Neuronal stem cell (in vitro differentiated cells): Measurements from ENCODE around the gene KSR2.

Source experiments
- DNase-seq: peaks from one replicate; pipeline ENCODE4 v3.0.0-alpha.2; 2013; ENCODE audit warnings: low spot score
- H2AFZ ChIP-seq: one replicate; pipeline ENCODE4 v1.6.1; 2013; ENCODE audit warnings: mild to moderate bottlenecking, low read length, inconsistent platforms
- H2AK5ac ChIP-seq: 2 replicates; pipeline ENCODE4 v1.6.1; 2013; ENCODE audit warnings: low read depth, mild to moderate bottlenecking, inconsistent platforms, low read length, moderate library complexity, mixed read lengths
- H2BK120ac ChIP-seq: 2 replicates; pipeline ENCODE4 v1.6.1; 2013; ENCODE audit warnings: low read depth, mild to moderate bottlenecking, inconsistent platforms, low read length, moderate library complexity, mixed read lengths
- H2BK12ac ChIP-seq: one replicate; pipeline ENCODE4 v1.6.1; 2013; ENCODE audit warnings: low read length, inconsistent platforms
- H2BK15ac ChIP-seq: 2 replicates; pipeline ENCODE4 v1.6.1; 2013; ENCODE audit warnings: mild to moderate bottlenecking, low read length, inconsistent platforms, mixed read lengths
- H2BK5ac ChIP-seq: one replicate; pipeline ENCODE4 v1.6.1; 2013; ENCODE audit warnings: inconsistent platforms, mild to moderate bottlenecking, low read length, moderate library complexity
- H3K14ac ChIP-seq: one replicate; pipeline ENCODE4 v1.6.1; 2013; ENCODE audit warnings: low read length, inconsistent platforms
- H3K18ac ChIP-seq: 2 replicates; pipeline ENCODE4 v1.6.1; 2013; ENCODE audit warnings: low read length, inconsistent platforms
- H3K23ac ChIP-seq: 2 replicates; pipeline ENCODE4 v1.6.1; 2013; ENCODE audit warnings: low read depth, mild to moderate bottlenecking, mixed read lengths, low read length, inconsistent platforms; ENCODE audit not compliant: poor library complexity
- H3K27ac ChIP-seq: replicated peaks from 3 replicates; pipeline ENCODE4 v1.5.1; 2013; ENCODE audit warnings: low read length, inconsistent platforms
- H3K27me3 ChIP-seq, 3 experiments: 2 replicates each; pipeline ENCODE4 v1.6.1; 2013; ENCODE audit warnings: low read length in 3 of 3, mild to moderate bottlenecking in 2 of 3, inconsistent platforms in 1 of 3, low read depth in 1 of 3, mixed read lengths in 1 of 3, moderate library complexity in 1 of 3; ENCODE audit not compliant: control insufficient read depth in 3 of 3, insufficient read depth in 3 of 3
- H3K36me3 ChIP-seq, 2 donors: replicated peaks in 1 of 2; 2 replicates each; pipeline ENCODE4 v1.6.1; 2013; ENCODE audit warnings: low read length in 2 of 2; ENCODE audit not compliant: control insufficient read depth in 2 of 2, insufficient read depth in 2 of 2
- H3K4ac ChIP-seq: 2 replicates; pipeline ENCODE4 v1.6.1; 2013; ENCODE audit warnings: inconsistent platforms, mild to moderate bottlenecking, low read length, moderate library complexity
- H3K4me1 ChIP-seq, 2 donors: 1 replicate in 1 of 2; 2 replicates in 1 of 2; pipeline ENCODE4 v1.6.1; 2013; ENCODE audit warnings: low read length in 2 of 2, low read depth in 1 of 2; ENCODE audit not compliant: control insufficient read depth in 2 of 2, insufficient read depth in 1 of 2
- H3K4me2 ChIP-seq: one replicate; pipeline ENCODE4 v1.6.1; 2013; ENCODE audit warnings: mild to moderate bottlenecking, low read length, inconsistent platforms; ENCODE audit not compliant: insufficient read depth, poor library complexity, severe bottlenecking
- H3K4me3 ChIP-seq, 2 donors: 2 replicates each; pipeline ENCODE4 v1.5.1; 2013; ENCODE audit warnings: low read length in 2 of 2, mild to moderate bottlenecking in 2 of 2, inconsistent platforms in 1 of 2, moderate library complexity in 1 of 2
- H3K79me1 ChIP-seq: one replicate; pipeline ENCODE4 v1.6.1; 2013; ENCODE audit warnings: low read depth, mild to moderate bottlenecking, inconsistent platforms, low read length, moderate library complexity
- H3K9ac ChIP-seq: one replicate; pipeline ENCODE4 v1.6.1; 2013; ENCODE audit warnings: mild to moderate bottlenecking, low read depth, low read length, inconsistent platforms; ENCODE audit not compliant: poor library complexity
- H3K9me3 ChIP-seq, 2 donors: replicated peaks in 1 of 2; 2 replicates each; pipeline versions ENCODE3 to v1.6.1; 2013; ENCODE audit warnings: low read length in 2 of 2, mild to moderate bottlenecking in 2 of 2, inconsistent platforms in 1 of 2, low read depth in 1 of 2, mixed read lengths in 1 of 2, moderate library complexity in 1 of 2; ENCODE audit not compliant: control insufficient read depth in 2 of 2, insufficient read depth in 1 of 2
- H4K8ac ChIP-seq: one replicate; pipeline ENCODE4 v1.6.1; 2013; ENCODE audit warnings: low read depth, mild to moderate bottlenecking, inconsistent platforms, low read length, moderate library complexity
- H4K91ac ChIP-seq: one replicate; pipeline ENCODE4 v1.6.1; 2013; ENCODE audit warnings: low read length, low read depth, mild to moderate bottlenecking, inconsistent platforms; ENCODE audit not compliant: poor library complexity
- WGBS, 2 donors: extraction: QIAGEN DNeasy Blood & Tissue Kit; methylation state at CpG; one replicate each; pipeline ENCODE4 v1.1.7; 2013; ENCODE audit warnings: missing lambda C conversion rate in 2 of 2, mixed read lengths in 1 of 2; ENCODE audit not compliant: insufficient read length in 2 of 2, insufficient replicate concordance in 1 of 2; ENCODE audit errors: extremely low coverage in 2 of 2; 5-methylcytosine and 5-hydroxymethylcytosine counted together

KSR2 gene

DNA sequence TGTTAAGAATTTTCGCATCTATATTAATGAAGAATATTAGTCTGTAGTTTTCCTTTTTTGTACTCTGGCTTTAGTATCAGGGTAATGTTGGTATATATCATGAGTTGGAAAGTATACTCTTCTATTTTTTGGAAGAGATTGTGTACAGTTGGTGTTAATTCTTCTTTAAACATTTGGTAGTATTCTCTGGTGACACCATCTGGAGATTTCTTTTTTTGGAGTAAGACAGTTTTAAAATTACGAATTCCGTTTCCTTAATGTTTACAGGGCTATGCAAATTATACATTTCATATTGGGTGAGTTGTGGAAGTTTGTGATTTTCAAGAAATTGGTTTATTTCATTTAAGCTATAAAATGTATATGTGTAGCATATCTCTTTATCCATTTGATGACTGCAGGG, 423.6 kb downstream of the KSR2 start:
- Histone ChIP-seq H3K9me3 (no peaks in the 10 kb centered on the region), H2BK120ac (no peak overlapping the region)
- no CpG with 5 or more reads among the region's 3 CpGs for WGBS, 2 donors

DNA sequence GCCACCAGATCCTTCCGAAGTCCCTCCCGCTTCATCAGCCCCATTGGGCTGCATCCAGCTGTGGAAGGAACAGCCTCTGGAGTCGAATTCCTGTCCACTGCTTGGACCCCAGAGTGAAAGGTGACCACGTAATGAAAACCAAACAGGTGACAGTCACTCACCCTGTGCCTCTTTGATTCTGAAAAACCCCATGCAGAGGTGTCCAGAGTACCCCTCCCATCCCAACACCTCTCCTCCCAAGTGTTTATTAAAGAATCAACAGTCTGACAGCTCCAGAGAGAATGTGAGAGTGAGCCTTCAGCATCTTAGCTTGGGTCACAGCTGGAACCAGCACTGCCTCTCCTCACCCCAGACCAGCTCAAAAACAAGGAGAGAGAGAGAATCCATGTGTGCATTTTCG, 428.8 kb downstream of the KSR2 start:
- WGBS, 2 donors, result no CpG with 5 or more reads among the region's 5 CpGs
- H2BK15ac ChIP-seq, result no peak overlapping the region
- no peak overlapping the region for H2AFZ ChIP-seq
- no peaks in the 10 kb centered on the region for H3K9me3 ChIP-seq
- no peak overlapping the region for H3K4me2 ChIP-seq
- DNase-seq, result no peak
- no peak overlapping the region for H3K4me3 ChIP-seq
- H3K27ac ChIP-seq, result no peak overlapping the region
- no peak overlapping the region for H2AK5ac ChIP-seq
- no peak overlapping the region for H2BK12ac ChIP-seq
- H2BK120ac ChIP-seq, result no peak overlapping the region
- H4K8ac ChIP-seq, result no peak overlapping the region
- no peak overlapping the region for H3K18ac ChIP-seq
- H3K23ac ChIP-seq, result no peak overlapping the region
- H3K36me3 ChIP-seq, result no peaks in the 10 kb centered on the region
- no peak overlapping the region for H4K91ac ChIP-seq
- H3K4me1 ChIP-seq, result no peaks in the 10 kb centered on the region
- no peak overlapping the region for H3K4ac ChIP-seq
- peaks cover 0 to 2% (median 0%) of the 10 kb centered on the region in 3 experiments for H3K27me3 ChIP-seq
- H3K14ac ChIP-seq, result no peak overlapping the region
- H2BK5ac ChIP-seq, result no peak overlapping the region
- H3K9ac ChIP-seq, result no peak overlapping the region
- H3K79me1 ChIP-seq, result no peaks in the 10 kb centered on the region

More for the DNA sequence above, 423.6 kb downstream of the KSR2 start:
- Histone ChIP-seq H4K8ac (no peak overlapping the region), H4K91ac (no peak overlapping the region), H3K18ac (no peak overlapping the region), H2AFZ (no peak overlapping the region), H3K14ac (no peak overlapping the region), H3K4me2 (no peak overlapping the region), H3K36me3 (no peaks in the 10 kb centered on the region), H2BK12ac (no peak overlapping the region), H3K4me1 (no peaks in the 10 kb centered on the region), H3K4ac (no peak overlapping the region), H3K23ac (no peak overlapping the region), H2BK15ac (no peak overlapping the region), H2AK5ac (no peak overlapping the region), H2BK5ac (no peak overlapping the region), H3K27ac (no peak overlapping the region), H3K4me3 (no peak overlapping the region), H3K79me1 (no peaks in the 10 kb centered on the region), H3K27me3 (peaks cover 0 to 2% (median 0%) of the 10 kb centered on the region in 3 experiments), H3K9ac (no peak overlapping the region)
- no peak for DNase-seq

DNA sequence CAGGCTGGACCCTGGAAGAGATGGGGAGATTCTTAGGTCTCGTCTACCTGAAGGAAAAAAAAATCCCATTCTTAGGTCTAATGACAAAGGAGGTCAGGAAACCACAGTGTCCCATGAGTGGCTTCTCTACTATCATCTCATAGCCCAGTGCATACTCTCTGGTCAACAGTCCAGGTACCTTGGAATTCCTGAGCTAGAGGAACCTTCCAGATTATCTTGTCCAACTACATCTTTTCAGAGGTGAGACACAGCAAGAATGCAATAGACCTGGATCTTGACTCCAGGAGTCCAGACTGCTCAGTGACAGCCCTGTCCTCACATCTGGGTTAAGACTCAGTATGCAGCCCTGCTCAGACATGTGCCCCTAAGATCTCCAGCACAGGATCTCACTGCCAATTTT, 429.9 kb downstream of the KSR2 start:
- H2BK5ac ChIP-seq, result no peak overlapping the region
- no peak overlapping the region for H3K27ac ChIP-seq
- H3K27me3 ChIP-seq, result peaks cover 0 to 2% (median 0%) of the 10 kb centered on the region in 3 experiments
- DNase-seq, result no peak
- no CpG with 5 or more reads among the region's 1 CpG for WGBS, 2 donors
- H3K4me2 ChIP-seq, result no peak overlapping the region
- no peaks in the 10 kb centered on the region for H3K9me3 ChIP-seq
- no peak overlapping the region for H3K9ac ChIP-seq
- no peak overlapping the region for H4K8ac ChIP-seq
- no peak overlapping the region for H2AFZ ChIP-seq
- no peaks in the 10 kb centered on the region for H3K79me1 ChIP-seq
- H3K14ac ChIP-seq, result no peak overlapping the region
- H4K91ac ChIP-seq, result no peak overlapping the region
- H2BK120ac ChIP-seq, result no peak overlapping the region
- H3K36me3 ChIP-seq, result no peaks in the 10 kb centered on the region
- no peak overlapping the region for H3K4ac ChIP-seq
- no peak overlapping the region for H3K23ac ChIP-seq
- no peak overlapping the region for H3K4me3 ChIP-seq
- no peak overlapping the region for H2BK12ac ChIP-seq
- no peak overlapping the region for H3K18ac ChIP-seq
- H3K4me1 ChIP-seq, result no peaks in the 10 kb centered on the region
- H2AK5ac ChIP-seq, result no peak overlapping the region
- no peak overlapping the region for H2BK15ac ChIP-seq

DNA sequence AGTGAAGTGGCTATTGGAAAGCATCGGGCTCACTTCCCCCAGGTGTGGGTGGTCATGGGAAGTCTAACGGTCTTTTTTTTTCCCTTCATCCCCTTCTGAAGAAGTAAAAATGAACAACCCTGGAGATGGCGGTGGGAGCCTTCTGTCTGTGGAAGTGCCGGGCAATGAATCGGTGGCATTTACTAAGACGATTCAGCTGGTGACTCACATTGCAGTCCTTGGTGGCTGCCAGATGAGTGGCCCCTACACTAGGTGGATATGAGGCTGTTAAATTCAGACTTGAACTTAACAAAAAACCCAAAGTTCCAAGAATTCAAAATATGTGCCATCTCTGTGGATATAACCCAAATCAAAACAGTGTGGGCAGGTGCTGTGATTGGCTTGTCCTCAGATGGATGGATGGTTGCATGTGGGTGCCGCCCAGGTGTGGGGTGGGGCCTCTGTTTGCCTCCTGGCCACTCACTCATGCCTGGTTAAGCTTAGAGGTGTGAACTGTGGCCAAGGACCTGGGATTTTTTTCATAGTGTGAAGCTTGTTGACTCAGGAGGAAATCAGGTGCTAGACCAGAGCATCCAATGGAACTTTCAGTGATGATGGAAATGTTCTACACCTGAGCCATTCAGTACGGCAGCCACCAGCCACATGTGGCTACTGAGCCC, 430.6 kb downstream of the KSR2 start:
- WGBS, 2 donors, result no CpG with 5 or more reads among the region's 8 CpGs
- Histone ChIP-seq H3K9ac (no peak overlapping the region), H3K14ac (no peak overlapping the region), H3K4me1 (no peaks in the 10 kb centered on the region), H2AK5ac (no peak overlapping the region), H3K79me1 (no peaks in the 10 kb centered on the region), H4K91ac (no peak overlapping the region), H3K4ac (no peak overlapping the region), H3K18ac (no peak overlapping the region), H2BK15ac (no peak overlapping the region), H3K23ac (no peak overlapping the region), H3K4me2 (no peak overlapping the region), H3K4me3 (no peak overlapping the region), H2BK5ac (no peak overlapping the region), H3K27me3 (peaks cover 0 to 2% (median 0%) of the 10 kb centered on the region in 3 experiments), H2AFZ (no peak overlapping the region), H3K9me3 (no peaks in the 10 kb centered on the region), H2BK120ac (no peak overlapping the region), H4K8ac (no peak overlapping the region), H3K27ac (no peak overlapping the region), H3K36me3 (no peaks in the 10 kb centered on the region), H2BK12ac (no peak overlapping the region)
- no peak for DNase-seq
